ENCODE measurements around the gene RBM38. TPM values are rescaled to one million over a fixed set of nuclear protein-coding genes. Genes with fewer than 3 reads are reported as not detected.

RBM38 gene
- total and polyA plus RNA-seq, 9 donors: 6.3 to 77.6 (median 36.6) TPM

- intact Hi-C loops (cut with DNase I): no loop called here
- H3K4me1 ChIP-seq (ENCODE audit: insufficient read depth): peaks cover 1% of the 10 kb centered on the region
- WGBS, 3 donors: 92 to 95% (median 93%) methylated on average over 13 of the region's 13 CpGs
- no peaks in the 10 kb centered on the region for H3K27me3 ChIP-seq
- no peak overlapping the region for H3K4me3 ChIP-seq
- no peaks in the 10 kb centered on the region for H3K36me3 ChIP-seq
- H3K27ac ChIP-seq: no peak overlapping the region
- DNase-seq: no peak
- TF ChIP-seq EP300 (IDR thresholded peaks at IDR 0.05) (no peak), POLR2A (IDR thresholded peaks at IDR 0.05) (no peak), CTCF (IDR thresholded peaks at IDR 0.05) (no peak)
- no peaks in the 10 kb centered on the region for H3K9me3 ChIP-seq
Observed at GRCh38 chr20:57456116-57456515, 64.9 kb downstream of the RBM38 start.

- intact Hi-C loops (cut with DNase I): no loop called here
- H3K27ac ChIP-seq: no peak overlapping the region
- no peak for DNase-seq
- no peaks in the 10 kb centered on the region for H3K4me1 ChIP-seq (ENCODE audit: insufficient read depth)
- TF ChIP-seq EP300 (IDR thresholded peaks at IDR 0.05) (no peak), POLR2A (IDR thresholded peaks at IDR 0.05) (no peak), CTCF (IDR thresholded peaks at IDR 0.05) (no peak)
- H3K27me3 ChIP-seq: no peaks in the 10 kb centered on the region
- no peaks in the 10 kb centered on the region for H3K36me3 ChIP-seq
- no peak overlapping the region for H3K4me3 ChIP-seq
- 72 to 82% (median 81%) methylated on average over 21 of the region's 21 CpGs for WGBS, 3 donors
- no peaks in the 10 kb centered on the region for H3K9me3 ChIP-seq
Observed at GRCh38 chr20:57457243-57458095, 66.3 kb downstream of the RBM38 start.

- Histone ChIP-seq H3K4me1 (ENCODE audit: insufficient read depth) (no peaks in the 10 kb centered on the region), H3K27ac (no peak overlapping the region), H3K4me3 (no peak overlapping the region), H3K27me3 (no peaks in the 10 kb centered on the region), H3K9me3 (no peaks in the 10 kb centered on the region), H3K36me3 (no peaks in the 10 kb centered on the region)
- no peak for DNase-seq
- 73 to 75% (median 75%) methylated on average over 7 of the region's 7 CpGs for WGBS, 3 donors
- TF ChIP-seq EP300 (IDR thresholded peaks at IDR 0.05) (no peak), POLR2A (IDR thresholded peaks at IDR 0.05) (no peak)
- intact Hi-C loops (cut with DNase I): no loop called here
Observed at GRCh38 chr20:57458400-57459160, 67.4 kb downstream of the RBM38 start.

Other genes with a start within 250 kb of the RBM38 start
- 10 to 100 TPM in 1 of 7 donors, 1 to 10 TPM in 3, under 1 TPM in 3; 0.15 to 19.4 (median 1.3) TPM for gene BMP7, start 124.8 kb upstream of the RBM38 start, total RNA-seq
- under 1 TPM; 0.07 to 0.42 TPM for gene BMP7, start 124.8 kb upstream of the RBM38 start, polyA plus RNA-seq
- gene SPO11, start 61.6 kb upstream of the RBM38 start, total RNA-seq: not detected
- not detected for gene SPO11, start 61.6 kb upstream of the RBM38 start, polyA plus RNA-seq
- gene RAE1, start 40.1 kb upstream of the RBM38 start, total RNA-seq: 10 to 100 TPM; 13.9 to 24.0 (median 19.0) TPM
- 10 to 100 TPM; 20.4 to 46.1 TPM for gene RAE1, start 40.1 kb upstream of the RBM38 start, polyA plus RNA-seq
- gene CTCFL, start 133.7 kb downstream of the RBM38 start, total RNA-seq: under 1 TPM in 2 of 7 donors, not detected in 5; 0.28 to 0.92 TPM
- gene CTCFL, start 133.7 kb downstream of the RBM38 start, polyA plus RNA-seq: under 1 TPM; 0.01 to 0.07 TPM
- gene PCK1, start 169.7 kb downstream of the RBM38 start, total RNA-seq: 100 to 1,000 TPM in 1 of 7 donors, 1 to 10 TPM in 4, under 1 TPM in 2; 0.47 to 133 (median 2.0) TPM
- gene PCK1, start 169.7 kb downstream of the RBM38 start, polyA plus RNA-seq: under 1 TPM; 0.30 to 0.54 TPM
- gene ZBP1, start 229.0 kb downstream of the RBM38 start, total RNA-seq: under 1 TPM in 3 of 7 donors, not detected in 4; 0.23 to 0.50 (median 0.24) TPM
- under 1 TPM; 0.12 to 0.92 TPM for gene ZBP1, start 229.0 kb downstream of the RBM38 start, polyA plus RNA-seq